AG20443 (cell line): Measurements from ENCODE around the gene ZNF362.
"Not testable (repeated sequence)": the region's sequence is repeated elsewhere in the genome, so short reads cannot be mapped to it uniquely, and the experiment has no call there.

Source experiments
- DNase-seq: peaks from one replicate; pipeline ENCODE4 v3.0.0; 2012; ENCODE audit warnings: low spot score, mixed read lengths

Gene ZNF362

GRCh38 chr1:33287317-33287716 is 31.0 kb downstream of the ZNF362 start:
- DNase-seq: no peak

GRCh38 chr1:33288976-33289857 is 32.9 kb downstream of the ZNF362 start:
- no peak for DNase-seq

- no peak for DNase-seq
These were observed 33.5 kb downstream of the ZNF362 start for GRCh38 chr1:33289858-33290154.

GRCh38 chr1:33290615-33291014 is 34.3 kb downstream of the ZNF362 start:
- DNase-seq: not testable (repeated sequence)

- DNase-seq: peak; percentile 41
These were observed 36.5 kb downstream of the ZNF362 start for GRCh38 chr1:33292726-33293340.

- DNase-seq: no peak
These were observed 38.0 kb downstream of the ZNF362 start for GRCh38 chr1:33294071-33295010.

- no peak for DNase-seq
These were observed 38.7 kb downstream of the ZNF362 start for GRCh38 chr1:33295023-33295422.

- peak; percentile 91 for DNase-seq
These were observed 39.3 kb downstream of the ZNF362 start for GRCh38 chr1:33295450-33296081.

- no peak for DNase-seq
These were observed 39.8 kb downstream of the ZNF362 start for GRCh38 chr1:33296082-33296458.

- DNase-seq: no peak
These were observed 40.5 kb downstream of the ZNF362 start for GRCh38 chr1:33296824-33297223.

GRCh38 chr1:33297911-33298622 is 41.8 kb downstream of the ZNF362 start:
- DNase-seq: no peak

GRCh38 chr1:33298623-33299277 is 42.5 kb downstream of the ZNF362 start:
- peak; percentile 89 for DNase-seq

GRCh38 chr1:33299461-33300155 is 43.3 kb downstream of the ZNF362 start:
- DNase-seq: no peak

GRCh38 chr1:33300673-33301072 is 44.4 kb downstream of the ZNF362 start:
- DNase-seq: peak; percentile 75

GRCh38 chr1:33301273-33301984 is 45.1 kb downstream of the ZNF362 start:
- DNase-seq: peak; percentile 42

GRCh38 chr1:33302325-33302724 is 46.0 kb downstream of the ZNF362 start:
- no peak for DNase-seq

GRCh38 chr1:33305016-33305415 is 48.7 kb downstream of the ZNF362 start:
- DNase-seq: no peak

- no peak for DNase-seq
These were observed 49.7 kb downstream of the ZNF362 start for GRCh38 chr1:33305816-33306652.
